ENCODE measurements around the gene CCDC198.

Gene CCDC198

DNA sequence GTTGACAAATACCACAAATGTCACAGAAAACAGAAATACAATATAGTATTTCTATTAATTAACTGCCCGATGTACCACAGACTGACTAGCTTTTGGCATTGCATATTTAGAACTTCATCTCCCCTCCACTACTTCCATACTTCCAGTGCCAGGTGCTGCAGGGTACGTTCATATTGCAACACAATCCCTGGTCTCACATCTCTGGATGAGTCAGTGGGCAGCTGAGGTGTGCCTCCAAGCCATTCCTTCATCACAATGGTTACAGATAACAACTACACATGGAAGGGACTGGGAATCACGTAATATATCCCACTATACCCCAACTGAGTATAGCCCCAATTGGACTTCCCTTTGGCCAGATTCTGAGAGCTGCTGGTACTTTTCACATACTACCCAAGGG, 31.1 kb downstream of the CCDC198 start:
- FAIRE-seq, result no peak

DNA sequence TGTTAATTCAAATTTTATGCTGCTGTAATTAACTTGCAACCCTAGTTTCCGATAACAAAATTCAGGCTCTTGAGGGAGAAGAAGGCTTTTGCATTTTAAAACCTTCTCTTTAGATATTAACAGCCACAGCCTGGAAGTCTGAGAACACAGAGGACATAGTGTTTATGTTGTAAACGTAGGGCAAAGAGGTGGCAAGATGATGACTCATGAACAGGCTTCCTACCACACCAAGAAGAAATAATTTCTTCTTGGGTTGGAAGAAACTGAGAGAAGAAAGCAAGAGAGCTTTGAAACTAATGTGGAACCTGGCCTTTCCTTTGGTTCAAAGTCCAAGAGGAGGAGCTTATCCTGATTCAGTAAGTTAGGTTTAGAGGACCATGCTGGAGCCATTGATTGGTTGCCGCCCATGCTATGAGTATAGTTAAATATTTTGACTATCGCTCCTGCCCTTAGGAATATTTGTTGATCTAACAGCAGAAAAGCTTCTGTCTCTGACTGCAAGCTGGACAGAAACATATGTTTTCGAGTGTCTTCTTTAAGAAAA, 31.8 kb downstream of the CCDC198 start:
- no peak for FAIRE-seq

- FAIRE-seq, result no peak
Measured at GRCh38 chr14:57435923-57436322, 57.7 kb downstream of the CCDC198 start.

DNA sequence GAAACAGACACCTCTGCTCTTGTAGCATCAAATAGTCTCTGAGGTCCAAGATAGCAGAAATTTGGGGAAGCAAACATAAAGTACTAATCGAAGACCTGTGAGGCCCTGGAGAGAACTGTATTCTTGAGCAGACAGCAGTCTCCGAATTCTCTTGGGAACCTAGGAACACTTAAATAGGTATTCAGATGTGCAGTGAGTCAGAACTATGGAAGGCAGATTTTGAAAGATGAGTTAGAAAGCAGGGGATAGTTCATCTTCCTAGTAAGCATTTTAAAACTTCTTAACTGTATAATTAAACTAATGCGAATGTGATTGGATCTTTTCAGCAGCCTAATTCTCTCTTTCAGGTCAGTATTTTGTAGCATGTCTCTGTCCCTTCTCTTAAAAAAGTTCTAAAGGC, 72.7 kb downstream of the CCDC198 start:
- FAIRE-seq, result no peak

GRCh38 chr14:57420033-57420432, 73.6 kb downstream of the CCDC198 start:
- no peak for FAIRE-seq

Data from TTC549 (cell line).